ENCODE measurements around the gene GDPD5. TPM values are rescaled to one million over a fixed set of nuclear protein-coding genes. Genes with fewer than 3 reads are reported as not detected.

Gene GDPD5
- total RNA-seq, 4 donors from 2014 or later, result 9.6 to 52.9 (median 28.2) TPM

GRCh38 chr11:75526192-75526541, 426 bp upstream of the GDPD5 start:
- Histone ChIP-seq H3K27me3 (no peaks in the 10 kb centered on the region), H3K4me1 (no peaks in the 10 kb centered on the region), H3K4me3 (peak overlapping the region; percentile 69 to 70), H3K9me3 (no peaks in the 10 kb centered on the region), H3K27ac (peak overlapping the region; percentile 47 to 59), H3K36me3 (no peaks in the 10 kb centered on the region)
- no peak for TF ChIP-seq POLR2A (IDR thresholded peaks at IDR 0.05)
- no peak for TF ChIP-seq CTCF (IDR thresholded peaks at IDR 0.05)
- intact Hi-C loops (cut with DNase I; ENCODE audit: low total_unique reads), result no loop called here
- DNase-seq, result no peak

- peak overlapping the region; percentile 69 to 70 for H3K4me3 ChIP-seq
- no peaks in the 10 kb centered on the region for H3K9me3 ChIP-seq
- H3K36me3 ChIP-seq, result no peaks in the 10 kb centered on the region
- no peaks in the 10 kb centered on the region for H3K27me3 ChIP-seq
- TF ChIP-seq POLR2A (IDR thresholded peaks at IDR 0.05) (no peak), CTCF (IDR thresholded peaks at IDR 0.05) (no peak)
- intact Hi-C loops (cut with DNase I; ENCODE audit: low total_unique reads), result no loop called here
- H3K4me1 ChIP-seq, result no peaks in the 10 kb centered on the region
- H3K27ac ChIP-seq, result peak overlapping the region; percentile 35 to 44
- no peak for DNase-seq
Observed at GRCh38 chr11:75524665-75525432, 892 bp downstream of the GDPD5 start.

GRCh38 chr11:75523811-75524664, 1.7 kb downstream of the GDPD5 start:
- intact Hi-C loops (cut with DNase I; ENCODE audit: low total_unique reads), result no loop called here
- H3K4me3 ChIP-seq, result peak overlapping the region in 1 of 2 donors; percentile 69
- H3K27me3 ChIP-seq, result no peaks in the 10 kb centered on the region
- no peak overlapping the region for H3K27ac ChIP-seq
- no peaks in the 10 kb centered on the region for H3K9me3 ChIP-seq
- no peak for TF ChIP-seq CTCF (IDR thresholded peaks at IDR 0.05)
- TF ChIP-seq POLR2A (IDR thresholded peaks at IDR 0.05), result no peak
- H3K4me1 ChIP-seq, result no peaks in the 10 kb centered on the region
- no peaks in the 10 kb centered on the region for H3K36me3 ChIP-seq
- DNase-seq, result no peak

GRCh38 chr11:75523189-75523588, 2.6 kb downstream of the GDPD5 start:
- no peak for TF ChIP-seq POLR2A (IDR thresholded peaks at IDR 0.05)
- no peak for TF ChIP-seq CTCF (IDR thresholded peaks at IDR 0.05)
- intact Hi-C loops (cut with DNase I; ENCODE audit: low total_unique reads), result no loop called here
- no peak overlapping the region for H3K27ac ChIP-seq

More at GRCh38 chr11:75523189-75523588, 2.6 kb downstream of the GDPD5 start:
- DNase-seq, result no peak
- Histone ChIP-seq H3K4me1 (no peaks in the 10 kb centered on the region), H3K36me3 (no peaks in the 10 kb centered on the region), H3K9me3 (no peaks in the 10 kb centered on the region), H3K4me3 (no peak overlapping the region), H3K27me3 (no peaks in the 10 kb centered on the region)

Measured in uterus (tissue), 4 donors.